Karpas-422 (cell line): ENCODE results near the gene LAMA5. TPM values are rescaled to one million over a fixed set of nuclear protein-coding genes. Genes with fewer than 3 reads are reported as not detected.

Experiments
- DNase-seq: peaks from one replicate; pipeline ENCODE4 v3.0.0-alpha.2; 2015
- H2AFZ ChIP-seq: fragments of 200-600 bp; sonication (generic); 2 replicates; pipeline ENCODE4 v1.6.1; 2014; ENCODE audit warnings: antibody characterized with exemption, low read length, mixed read lengths
- H3K27ac ChIP-seq: fragments of 200-600 bp; sonication (generic); 2 replicates; pipeline ENCODE4 v1.5.1; 2014; ENCODE audit warnings: mild to moderate bottlenecking, low read length, moderate library complexity
- H3K27me3 ChIP-seq: fragments of 200-600 bp; sonication (generic); 2 replicates; pipeline ENCODE4 v1.6.1; 2014; ENCODE audit warnings: low read length, mixed read lengths
- H3K36me3 ChIP-seq: fragments of 200-600 bp; sonication (generic); 2 replicates; pipeline ENCODE4 v1.6.1; 2014; ENCODE audit warnings: low read length, mixed read lengths; ENCODE audit not compliant: insufficient read depth
- H3K4me1 ChIP-seq: fragments of 200-600 bp; sonication (generic); 2 replicates; pipeline ENCODE4 v1.6.1; 2014; ENCODE audit warnings: mild to moderate bottlenecking, low read length, mixed read lengths
- H3K4me2 ChIP-seq: fragments of 200-600 bp; sonication (generic); 2 replicates; pipeline ENCODE4 v1.6.1; 2014; ENCODE audit warnings: low read length, low read depth, mild to moderate bottlenecking; ENCODE audit not compliant: poor library complexity, severe bottlenecking
- H3K4me3 ChIP-seq: fragments of 200-600 bp; sonication (generic); 2 replicates; pipeline ENCODE4 v1.5.1; 2014; ENCODE audit warnings: mild to moderate bottlenecking, antibody characterized with exemption, low read length, mixed read lengths
- H3K79me2 ChIP-seq: fragments of 200-600 bp; sonication (generic); 2 replicates; pipeline ENCODE4 v1.6.1; 2014; ENCODE audit warnings: mild to moderate bottlenecking, low read length, mixed read lengths
- H3K9ac ChIP-seq: fragments of 200-600 bp; sonication (generic); 2 replicates; pipeline ENCODE4 v1.6.0; 2014; ENCODE audit warnings: low read length
- H3K9me2 ChIP-seq: fragments of 200-600 bp; sonication (generic), shearing (Covaris generic); replicated peaks from 2 replicates; pipeline ENCODE4 v1.6.0; 2014; ENCODE audit warnings: mild to moderate bottlenecking, low read length, moderate library complexity; ENCODE audit not compliant: insufficient read depth
- H3K9me3 ChIP-seq: fragments of 300-700, 200-600 bp; sonication (generic); 2 replicates; pipeline ENCODE4 v1.6.1; 2014; ENCODE audit warnings: low read length, mixed read lengths
- H4K20me1 ChIP-seq: fragments of 200-600 bp; sonication (generic); 2 replicates; pipeline ENCODE4 v1.6.1; 2014; ENCODE audit warnings: mild to moderate bottlenecking, antibody characterized with exemption, low read length, low read depth; ENCODE audit not compliant: insufficient read depth
- total RNA-seq: library from RNA; depleted of rRNA; stranded (reverse); fragments of >200 nt; shearing (Covaris generic); gene quantifications from 2 replicates; pipeline ENCODE4 v1.2.3, GENCODE V29; 2014; ENCODE audit warnings: low replicate concordance; rRNA removed

LAMA5 gene
- total RNA-seq, 1 experiment from 2014 or later, result 17.5 TPM

GRCh38 chr20:62266851-62267250 is 100.3 kb downstream of the LAMA5 start:
- Histone ChIP-seq H2AFZ (no peak overlapping the region), H3K9ac (no peak overlapping the region), H3K27ac (no peak overlapping the region), H3K9me3 (no peaks in the 10 kb centered on the region), H3K27me3 (no peaks in the 10 kb centered on the region), H3K4me1 (no peaks in the 10 kb centered on the region), H3K4me3 (no peak overlapping the region), H3K9me2 (no peaks in the 10 kb centered on the region), H3K4me2 (no peak overlapping the region), H3K79me2 (no peaks in the 10 kb centered on the region), H3K36me3 (peaks cover 4% of the 10 kb centered on the region; the same call in 1 of the 2 replicates), H4K20me1 (no peaks in the 10 kb centered on the region)
- DNase-seq, result no peak

- no peak overlapping the region for H3K9ac ChIP-seq
- peaks cover 4% of the 10 kb centered on the region; the same call in 1 of the 2 replicates for H3K36me3 ChIP-seq
- no peaks in the 10 kb centered on the region for H3K9me3 ChIP-seq
- H2AFZ ChIP-seq, result no peak overlapping the region
- no peaks in the 10 kb centered on the region for H3K27me3 ChIP-seq
- H3K4me2 ChIP-seq, result no peak overlapping the region
- no peaks in the 10 kb centered on the region for H3K4me1 ChIP-seq
- peak; percentile 73 for DNase-seq
- no peaks in the 10 kb centered on the region for H3K9me2 ChIP-seq
- H4K20me1 ChIP-seq, result no peaks in the 10 kb centered on the region
- H3K79me2 ChIP-seq, result no peaks in the 10 kb centered on the region
- H3K4me3 ChIP-seq, result no peak overlapping the region
- no peak overlapping the region for H3K27ac ChIP-seq
Measured at GRCh38 chr20:62266340-62266739, 100.8 kb downstream of the LAMA5 start.

- DNase-seq, result no peak
- Histone ChIP-seq H2AFZ (no peak overlapping the region), H3K9me2 (no peaks in the 10 kb centered on the region), H3K9me3 (no peaks in the 10 kb centered on the region), H3K79me2 (no peaks in the 10 kb centered on the region), H3K36me3 (peaks cover 4% of the 10 kb centered on the region; the same call in 1 of the 2 replicates), H4K20me1 (no peaks in the 10 kb centered on the region), H3K27me3 (no peaks in the 10 kb centered on the region), H3K4me2 (no peak overlapping the region), H3K27ac (no peak overlapping the region), H3K9ac (no peak overlapping the region), H3K4me1 (no peaks in the 10 kb centered on the region), H3K4me3 (no peak overlapping the region)
Measured at GRCh38 chr20:62265365-62265764, 101.7 kb downstream of the LAMA5 start.

GRCh38 chr20:62263396-62263795 is 103.7 kb downstream of the LAMA5 start:
- H3K9me3 ChIP-seq, result no peaks in the 10 kb centered on the region
- no peaks in the 10 kb centered on the region for H3K27me3 ChIP-seq
- H3K79me2 ChIP-seq, result peaks cover 5% of the 10 kb centered on the region; the same call in 1 of the 2 replicates
- no peak for DNase-seq
- no peaks in the 10 kb centered on the region for H3K9me2 ChIP-seq
- H3K9ac ChIP-seq, result no peak overlapping the region
- H3K36me3 ChIP-seq, result peaks cover 4% of the 10 kb centered on the region; the same call in 1 of the 2 replicates
- no peaks in the 10 kb centered on the region for H3K4me1 ChIP-seq
- H3K27ac ChIP-seq, result no peak overlapping the region
- no peak overlapping the region for H3K4me2 ChIP-seq
- H3K4me3 ChIP-seq, result no peak overlapping the region
- H4K20me1 ChIP-seq, result no peaks in the 10 kb centered on the region; the same call in 1 of the 2 replicates
- H2AFZ ChIP-seq, result no peak overlapping the region

GRCh38 chr20:62262064-62262463 is 105.0 kb downstream of the LAMA5 start:
- Histone ChIP-seq H4K20me1 (no peaks in the 10 kb centered on the region; the same call in 1 of the 2 replicates), H2AFZ (no peak overlapping the region), H3K4me1 (no peaks in the 10 kb centered on the region), H3K27ac (no peak overlapping the region), H3K4me3 (no peak overlapping the region), H3K27me3 (no peaks in the 10 kb centered on the region), H3K9ac (no peak overlapping the region), H3K9me3 (no peaks in the 10 kb centered on the region), H3K9me2 (no peaks in the 10 kb centered on the region), H3K36me3 (peaks cover 4% of the 10 kb centered on the region; the same call in 1 of the 2 replicates), H3K79me2 (peaks cover 5% of the 10 kb centered on the region; the same call in 1 of the 2 replicates), H3K4me2 (no peak overlapping the region)
- DNase-seq, result no peak

DNA sequence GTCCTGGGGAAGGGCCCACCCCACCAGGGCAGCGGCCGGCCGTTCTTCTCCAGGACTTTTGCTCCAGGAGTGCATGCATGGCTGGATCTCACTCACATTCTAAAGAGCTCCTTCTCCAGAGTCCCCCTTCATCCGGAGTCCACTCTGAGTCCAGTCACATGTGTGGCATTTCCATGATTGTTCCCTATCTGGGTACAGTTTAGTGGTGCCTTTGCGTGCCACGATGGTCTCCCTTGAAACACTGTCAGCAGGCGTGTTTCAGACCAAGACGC is 107.9 kb downstream of the LAMA5 start:
- Histone ChIP-seq H3K4me3 (no peak overlapping the region), H3K27me3 (no peaks in the 10 kb centered on the region), H3K9ac (no peak overlapping the region), H3K79me2 (peaks cover 23% of the 10 kb centered on the region), H2AFZ (no peak overlapping the region), H3K27ac (no peak overlapping the region), H3K36me3 (no peaks in the 10 kb centered on the region), H3K9me3 (no peaks in the 10 kb centered on the region), H3K9me2 (no peaks in the 10 kb centered on the region), H3K4me2 (no peak overlapping the region), H3K4me1 (no peaks in the 10 kb centered on the region), H4K20me1 (peaks cover 3% of the 10 kb centered on the region)
- no peak for DNase-seq

Other genes with a start within 250 kb of the LAMA5 start
- 16.1 and 32.3 TPM in 2 replicates for gene LSM14B, start 244.8 kb downstream of the LAMA5 start, total RNA-seq
- gene PSMA7, start 223.9 kb downstream of the LAMA5 start, total RNA-seq, result 181 and 259 TPM in 2 replicates
- 12.3 and 13.1 TPM in 2 replicates for gene SS18L1, start 223.5 kb downstream of the LAMA5 start, total RNA-seq
- gene MTG2, start 184.3 kb downstream of the LAMA5 start, total RNA-seq, result 20.2 and 31.5 TPM in 2 replicates
- gene HRH3, start 147.0 kb downstream of the LAMA5 start, total RNA-seq, result not detected in 2 replicates
- gene OSBPL2, start 128.8 kb downstream of the LAMA5 start, total RNA-seq, result 19.1 and 22.6 TPM in 2 replicates
- 53.5 and 109 TPM in 2 replicates for gene ADRM1, start 64.3 kb downstream of the LAMA5 start, total RNA-seq
- gene RPS21, start 19.8 kb upstream of the LAMA5 start, total RNA-seq, result 1,523 and 2,619 TPM in 2 replicates
- 7.2 and 7.6 TPM in 2 replicates for gene CABLES2, start 40.0 kb upstream of the LAMA5 start, total RNA-seq
- not detected in 2 replicates for gene RBBP8NL, start 60.2 kb upstream of the LAMA5 start, total RNA-seq
- not detected in 2 replicates for gene GATA5, start 108.7 kb upstream of the LAMA5 start, total RNA-seq